Head of caudate nucleus (tissue), 42 donors: Measurements from ENCODE around the gene HIPK1.

Source experiments
- DNase-seq, 42 donors: peaks; one replicate each; pipeline versions ENCODE4 v3.0.0 to v3.0.0-alpha.2; 2020 to 2021; ENCODE audit warnings: mixed read lengths in 7 of 42
- intact Hi-C: fragments of 100-400 bp; cut with DNase I; formaldehyde crosslinking; loops from one replicate; pipeline ENCODE4 v1.15.0; 2022

The HIPK1 gene

GRCh38 chr1:113905435-113905861 lies 23.7 kb upstream of the HIPK1 start:
- intact Hi-C loops: loop anchor here (1.0 to 5.0 kb wide), 2 partner anchors 24 to 93 kb away; partner anchors contain the start of genes HIPK1 and RSBN1
- DNase-seq: peak in 6 of 42 donors; percentile 3 to 53 (median 24)

GRCh38 chr1:113912594-113913311 lies 16.4 kb upstream of the HIPK1 start:
- peak in 15 of 42 donors; percentile 10 to 47 (median 21) for DNase-seq
- intact Hi-C loops: no loop called here

- intact Hi-C loops: no loop called here
- DNase-seq: no peak
Measured at GRCh38 chr1:113913312-113913668, 15.8 kb upstream of the HIPK1 start.

- no peak for DNase-seq
- intact Hi-C loops: no loop called here
Measured at GRCh38 chr1:113913887-113914664, 15.0 kb upstream of the HIPK1 start.

- intact Hi-C loops: no loop called here
- no peak for DNase-seq
Measured at GRCh38 chr1:113916974-113917373, 12.2 kb upstream of the HIPK1 start.

- intact Hi-C loops: no loop called here
- DNase-seq: no peak
Measured at GRCh38 chr1:113917400-113918082, 11.6 kb upstream of the HIPK1 start.

GRCh38 chr1:113918243-113918642 lies 10.9 kb upstream of the HIPK1 start:
- intact Hi-C loops: no loop called here
- no peak for DNase-seq

GRCh38 chr1:113922957-113923356 lies 6.2 kb upstream of the HIPK1 start:
- intact Hi-C loops: no loop called here
- no peak for DNase-seq

- intact Hi-C loops: no loop called here
- no peak for DNase-seq
Measured at GRCh38 chr1:113924473-113924872, 4.7 kb upstream of the HIPK1 start.

GRCh38 chr1:113928187-113928930 lies 765 bp upstream of the HIPK1 start:
- peak in 1 of 42 donors; percentile 20 for DNase-seq
- intact Hi-C loops: no loop called here

GRCh38 chr1:113929750-113930498 lies 800 bp downstream of the HIPK1 start:
- peak in 30 of 42 donors; percentile 16 to 66 (median 36) for DNase-seq
- intact Hi-C loops: loop anchor here (1.0 kb wide), 1 partner anchor 25 kb away; the partner anchor contains the start of gene DCLRE1B

- intact Hi-C loops: no loop called here
- peak in 3 of 42 donors; percentile 6 to 17 (median 11) for DNase-seq
Measured at GRCh38 chr1:113930499-113931161, 1.5 kb downstream of the HIPK1 start.

- DNase-seq: no peak
- intact Hi-C loops: no loop called here
Measured at GRCh38 chr1:113931451-113931851, 2.3 kb downstream of the HIPK1 start.

GRCh38 chr1:113934006-113934405 lies 4.9 kb downstream of the HIPK1 start:
- intact Hi-C loops: no loop called here

GRCh38 chr1:113934511-113935055 lies 5.5 kb downstream of the HIPK1 start:
- peak in 22 of 42 donors; percentile 16 to 75 (median 40) for DNase-seq
- intact Hi-C loops: no loop called here

More at GRCh38 chr1:113934006-113934405, 4.9 kb downstream of the HIPK1 start:
- DNase-seq: no peak

- DNase-seq: no peak
- intact Hi-C loops: no loop called here
Measured at GRCh38 chr1:113935176-113935575, 6.1 kb downstream of the HIPK1 start.

GRCh38 chr1:113935970-113936369 lies 6.8 kb downstream of the HIPK1 start:
- no peak for DNase-seq
- intact Hi-C loops: no loop called here
